HG03108 (cell line): Measurements from ENCODE around the gene CAMK1D.

ENCODE experiments used
- ATAC-seq: cut with Tn5 transposase; IDR thresholded peaks from one replicate; pipeline ENCODE4 v1.9.1; 2021; ENCODE audit warnings: moderate library complexity; ENCODE audit not compliant: unreplicated experiment

The CAMK1D gene

DNA sequence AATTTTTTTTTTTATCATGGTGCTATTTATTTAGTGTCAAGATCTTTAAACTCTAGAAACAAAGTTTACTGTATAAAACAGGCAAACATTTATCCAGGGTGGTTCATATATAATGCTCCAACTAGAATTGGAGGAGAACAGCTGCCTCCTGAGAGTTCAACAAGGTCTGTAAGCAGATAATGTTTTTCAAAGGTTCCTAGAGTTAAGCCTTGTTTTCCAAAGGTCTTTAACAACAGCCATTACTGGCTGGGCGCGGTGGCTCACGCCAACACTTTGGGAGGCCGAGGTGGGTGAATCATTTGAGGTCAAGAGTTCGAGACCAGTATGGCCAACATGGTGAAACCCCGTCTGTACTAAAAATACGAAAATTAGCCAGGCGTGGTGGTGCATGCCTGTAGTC is 335.4 kb downstream of the CAMK1D start:
- ATAC-seq: no peak

DNA sequence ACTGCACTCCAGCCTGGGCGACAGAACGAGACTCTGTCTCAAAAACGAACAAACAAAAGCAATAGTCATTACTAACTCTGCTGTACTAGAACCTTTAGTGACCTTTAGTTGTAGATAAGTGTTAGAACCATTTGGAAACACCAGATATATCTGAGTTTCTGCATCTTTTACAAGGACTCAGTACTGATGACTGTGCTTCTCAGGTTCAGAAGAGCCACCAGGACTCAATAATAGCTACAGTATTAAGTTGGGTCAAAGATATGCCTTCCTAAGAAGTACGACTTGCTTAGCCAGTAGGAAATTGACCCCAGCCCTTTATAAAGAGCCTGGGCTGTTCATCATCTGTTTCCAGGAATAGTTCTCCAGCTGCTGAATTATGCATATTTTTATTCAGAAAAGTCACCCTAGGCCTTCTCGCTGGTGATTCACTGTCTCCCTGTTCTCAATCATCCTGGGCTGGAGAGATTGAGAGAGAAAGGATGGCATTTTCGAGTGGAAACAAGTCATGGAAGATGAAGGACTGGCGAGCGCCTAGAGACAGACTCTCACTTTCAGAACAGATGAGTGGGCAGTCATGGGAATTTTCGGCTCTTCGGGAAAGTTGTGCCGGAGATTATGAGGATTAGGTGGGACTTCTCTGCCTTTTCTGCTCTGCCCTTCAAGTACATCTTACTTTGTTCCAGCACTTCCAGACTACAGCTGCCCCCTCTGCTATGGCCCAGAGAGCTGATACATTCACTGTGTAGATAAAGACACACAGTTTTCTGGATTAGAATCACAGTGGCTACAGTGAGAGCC is 336.1 kb downstream of the CAMK1D start:
- no peak for ATAC-seq

DNA sequence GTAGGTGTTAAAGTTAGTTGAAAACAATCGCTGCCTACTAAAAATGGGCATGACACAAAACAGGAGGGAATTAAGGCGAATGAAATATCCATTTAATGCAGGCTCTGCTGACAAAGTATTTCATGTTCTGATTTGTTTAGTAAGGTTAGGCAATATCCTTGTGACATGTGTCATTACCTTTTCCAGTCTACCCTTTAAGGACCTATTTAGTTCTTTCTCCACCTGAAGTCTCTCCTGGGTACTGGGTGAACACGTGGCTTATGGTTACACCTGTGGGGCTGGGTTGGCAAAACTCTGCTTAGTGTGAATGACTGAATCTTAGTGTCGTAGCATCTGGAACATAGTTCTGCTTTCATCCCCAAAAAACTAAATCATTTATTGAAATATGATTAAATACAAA is 338.6 kb downstream of the CAMK1D start:
- ATAC-seq: no peak

DNA sequence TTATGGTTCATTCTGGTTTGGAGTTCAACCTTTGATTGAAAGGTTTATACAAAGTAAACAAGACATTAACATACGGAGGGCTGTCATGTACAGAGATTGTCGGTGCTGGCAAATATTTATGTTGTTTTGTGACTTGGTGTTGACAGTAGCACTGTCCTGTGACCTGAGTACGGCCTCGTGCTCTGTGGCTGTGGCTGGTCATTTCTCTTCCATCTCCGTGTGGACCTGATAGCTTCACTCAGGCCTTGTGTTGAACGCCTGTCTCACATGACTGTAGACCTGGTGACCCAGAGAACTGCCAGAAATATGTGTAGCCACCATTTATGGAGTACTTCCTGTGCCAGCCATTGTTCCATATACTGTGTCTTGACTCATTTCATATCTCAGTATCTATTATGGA is 340.5 kb downstream of the CAMK1D start:
- ATAC-seq: no peak

DNA sequence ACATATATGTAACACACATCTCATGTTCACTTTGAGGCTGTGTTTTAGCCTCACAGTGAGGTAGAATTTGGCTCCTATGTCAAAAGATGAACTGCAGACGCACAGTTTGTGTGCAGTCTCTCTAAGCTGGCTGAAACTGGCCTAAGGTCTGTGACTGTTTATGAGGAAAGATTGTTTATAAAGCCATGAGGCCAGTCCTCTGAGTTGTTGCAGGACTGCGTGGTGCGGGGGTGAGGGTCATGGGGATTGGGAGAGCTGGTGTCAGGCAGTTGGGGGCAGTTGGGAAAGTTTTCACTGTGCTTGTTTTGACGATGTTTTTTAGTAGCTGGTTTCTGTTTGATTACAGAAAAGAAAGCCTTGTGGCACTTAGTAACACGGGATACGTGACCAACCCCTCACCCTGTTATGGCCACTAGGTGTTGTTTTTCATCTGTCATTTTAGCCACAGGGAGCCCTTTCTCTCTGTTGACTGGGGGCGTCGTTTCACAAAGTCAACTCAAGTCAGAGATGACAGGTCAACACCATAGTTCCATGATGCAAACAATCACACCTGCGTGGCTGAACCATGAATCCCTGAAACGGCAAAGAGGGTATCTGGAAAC is 341.3 kb downstream of the CAMK1D start:
- no peak for ATAC-seq

DNA sequence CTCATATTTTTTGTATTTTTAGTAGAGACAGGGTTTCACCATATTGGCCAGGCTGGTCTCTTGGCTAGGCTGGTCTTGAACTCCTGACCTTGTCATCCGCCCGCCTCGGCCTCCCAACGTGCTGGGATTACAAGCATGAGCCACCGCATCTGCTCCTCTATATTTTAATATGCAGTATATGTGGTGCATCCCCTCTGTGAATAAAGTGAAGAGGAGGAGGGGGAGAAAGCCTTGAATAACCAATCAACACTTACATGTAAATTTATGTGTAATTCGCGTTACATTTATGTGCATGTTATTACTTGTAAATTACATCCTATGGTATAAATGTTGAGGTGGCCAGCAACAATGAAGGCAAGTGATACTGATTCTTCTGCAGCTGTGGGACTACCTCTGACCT is 342.2 kb downstream of the CAMK1D start:
- ATAC-seq: no peak

DNA sequence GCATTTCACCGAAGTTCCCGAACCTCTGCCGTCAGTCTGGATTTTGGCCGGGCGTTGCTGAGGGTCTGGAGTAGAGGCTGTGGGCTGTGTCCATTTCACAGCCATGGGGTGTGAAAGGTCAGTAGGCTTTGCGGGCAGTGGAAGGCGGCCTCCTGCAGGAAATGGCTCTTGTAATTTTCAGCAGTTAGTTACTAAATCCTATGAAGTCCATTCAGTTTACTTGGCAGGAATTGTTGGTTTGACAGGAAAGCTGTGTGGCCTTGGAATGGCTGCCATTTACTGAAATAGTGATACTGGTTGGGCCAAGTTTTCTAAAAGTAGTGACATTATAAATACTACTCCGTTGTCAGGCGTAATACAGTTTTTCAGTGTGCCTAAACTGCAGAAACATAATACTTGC is 348.4 kb downstream of the CAMK1D start:
- no peak for ATAC-seq

DNA sequence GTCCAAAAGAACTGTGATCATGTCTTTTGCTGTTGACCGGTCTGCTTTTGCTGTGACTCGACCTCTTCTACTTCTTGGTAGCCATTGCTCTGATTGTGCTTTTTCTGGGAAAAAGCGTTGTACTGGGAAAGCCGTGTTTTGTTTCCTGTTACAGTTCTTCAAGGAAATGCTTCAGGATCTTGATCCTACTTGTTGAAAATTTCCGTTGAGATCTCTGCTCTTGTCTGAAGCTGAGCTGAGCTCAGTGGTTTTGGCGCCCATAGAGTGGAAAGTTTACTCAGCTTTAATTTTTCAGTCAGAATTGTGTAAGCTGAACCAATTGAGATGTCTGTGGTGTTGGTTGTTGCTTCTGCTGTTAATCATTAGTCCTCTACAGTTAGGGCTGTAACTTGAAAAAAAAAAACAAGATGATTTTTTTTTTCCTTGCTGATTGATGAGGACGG is 349.9 kb downstream of the CAMK1D start:
- ATAC-seq: no peak

DNA sequence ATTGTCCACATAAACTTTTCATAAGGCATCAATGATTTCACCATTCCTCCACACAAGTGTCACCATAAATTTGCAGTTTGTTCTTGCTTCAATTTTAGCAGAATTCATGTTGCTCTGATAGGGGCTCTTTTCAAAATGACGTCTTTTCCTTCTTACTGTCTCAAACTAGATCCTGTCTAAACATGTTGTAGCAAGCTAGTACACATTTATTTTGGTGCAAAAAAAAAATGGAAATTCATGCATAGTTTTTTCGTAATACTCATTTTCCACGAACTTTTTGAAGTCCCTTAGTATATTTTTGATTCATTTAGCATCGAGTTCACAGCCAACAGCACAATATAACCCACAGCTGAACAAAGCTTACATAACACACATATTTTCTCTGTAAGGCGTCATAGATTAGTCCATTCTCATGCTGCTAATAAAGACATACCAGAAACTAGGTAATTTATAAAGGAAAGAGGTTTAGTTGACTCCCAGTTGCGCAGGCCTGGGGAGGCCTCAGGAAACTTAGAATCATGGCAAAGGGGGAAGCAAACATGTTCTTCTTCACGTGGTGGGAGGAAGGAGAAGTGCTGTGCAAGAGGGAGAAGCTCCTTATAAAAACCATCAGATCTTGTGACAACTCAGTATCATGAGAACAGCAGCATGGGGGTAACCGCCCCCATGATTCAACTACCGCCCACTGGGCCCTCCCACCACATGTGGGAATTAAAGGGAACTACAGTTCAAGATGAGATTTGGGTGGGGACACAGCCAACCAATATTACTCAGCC is 350.6 kb downstream of the CAMK1D start:
- ATAC-seq: no peak

DNA sequence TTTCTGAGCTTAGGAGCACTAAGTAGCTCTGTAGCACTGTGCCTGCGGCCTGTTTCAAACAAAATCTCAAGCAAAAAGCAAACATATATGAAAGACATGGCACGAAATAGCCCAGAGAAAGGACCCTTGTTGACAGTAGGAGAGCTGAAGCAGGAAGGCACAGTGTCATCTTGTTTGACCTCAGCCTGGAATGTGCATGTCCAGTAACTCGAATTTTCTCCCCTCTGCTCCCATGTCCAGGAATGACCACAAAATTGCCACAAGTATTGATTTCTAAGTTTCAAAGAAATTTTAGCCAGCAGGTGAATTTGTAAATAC is 351.2 kb downstream of the CAMK1D start:
- ATAC-seq: no peak

DNA sequence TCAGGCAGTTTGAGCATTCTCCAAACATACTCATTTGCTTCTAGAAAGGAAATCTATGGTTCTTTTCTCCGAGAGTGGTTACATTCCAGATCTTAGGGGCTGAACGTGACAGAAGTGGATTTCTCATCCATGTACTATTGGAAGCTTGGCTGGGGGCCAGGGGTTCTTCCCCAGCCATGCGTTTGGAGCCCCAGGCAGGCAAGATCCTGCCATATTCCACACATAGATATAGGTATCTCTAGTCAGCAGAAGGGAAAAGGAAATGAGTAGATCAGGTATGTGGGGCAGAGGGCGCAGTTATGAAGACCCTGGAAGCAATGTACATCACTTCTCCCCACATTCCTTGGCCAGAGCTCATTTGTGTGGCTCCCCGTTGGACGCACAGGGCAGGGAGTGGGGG is 352.3 kb downstream of the CAMK1D start:
- ATAC-seq: no peak

DNA sequence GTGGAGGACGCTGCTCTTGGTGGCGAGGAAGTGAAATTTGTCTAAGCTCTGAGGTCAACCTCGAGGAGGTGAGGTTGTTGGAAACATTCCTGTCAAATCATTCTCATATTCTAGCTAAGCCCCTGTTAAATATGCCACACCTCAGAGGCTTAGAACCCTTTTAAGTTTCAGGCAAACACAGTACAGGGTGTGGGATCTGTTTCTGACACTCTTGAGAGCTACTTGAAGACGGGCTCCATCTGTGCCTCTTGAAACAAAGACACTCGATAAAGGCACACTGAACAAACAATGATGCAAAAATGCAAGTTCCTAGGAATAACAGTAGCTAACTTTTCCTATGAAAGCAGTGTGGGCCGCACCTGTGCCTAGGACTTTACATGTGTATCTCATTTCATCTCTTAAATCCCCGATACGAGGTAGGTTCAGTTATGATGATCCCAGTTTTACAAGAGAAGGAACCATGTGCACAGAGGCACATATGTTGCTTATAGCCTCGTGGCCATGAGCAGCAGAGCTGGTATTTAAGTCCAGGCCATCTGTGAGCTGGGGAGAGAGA is 352.9 kb downstream of the CAMK1D start:
- ATAC-seq: no peak

DNA sequence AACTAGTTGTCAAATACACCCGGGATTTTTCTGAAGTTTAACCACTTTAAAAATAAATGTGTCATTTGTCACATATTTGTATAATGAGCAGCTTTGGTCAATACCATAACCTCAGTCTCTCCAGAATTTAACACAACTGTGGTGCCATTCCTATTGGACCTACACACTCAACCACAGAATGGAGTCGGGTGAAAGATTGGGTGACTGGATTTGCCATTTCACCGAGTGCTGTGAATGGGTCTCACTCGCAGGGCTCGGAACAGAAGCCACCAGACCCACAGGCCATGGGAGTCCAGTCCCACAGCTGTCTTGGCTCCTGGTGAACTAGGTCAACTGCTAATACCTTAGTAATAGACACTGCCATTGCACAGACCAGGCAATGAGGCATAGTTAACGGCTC is 353.8 kb downstream of the CAMK1D start:
- ATAC-seq: no peak

DNA sequence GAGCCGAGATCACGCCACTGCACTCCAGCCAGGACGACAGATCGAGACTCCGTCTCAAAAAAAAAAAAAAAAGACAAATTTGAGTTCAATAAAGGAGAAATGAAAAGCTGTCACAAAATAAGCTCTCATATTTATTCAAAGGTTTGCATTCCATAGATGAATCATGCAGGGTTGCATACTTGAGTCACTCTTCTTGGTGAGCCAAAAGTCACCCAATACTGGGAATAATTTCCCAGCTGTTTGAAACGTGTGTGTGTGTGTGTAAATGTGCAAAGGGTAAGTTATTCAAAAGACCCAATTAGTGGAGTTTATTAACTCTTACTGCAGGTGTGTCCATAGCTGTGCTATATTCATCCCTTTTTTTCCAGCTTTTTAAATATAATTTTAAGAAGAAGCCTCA is 354.5 kb downstream of the CAMK1D start:
- ATAC-seq: no peak

DNA sequence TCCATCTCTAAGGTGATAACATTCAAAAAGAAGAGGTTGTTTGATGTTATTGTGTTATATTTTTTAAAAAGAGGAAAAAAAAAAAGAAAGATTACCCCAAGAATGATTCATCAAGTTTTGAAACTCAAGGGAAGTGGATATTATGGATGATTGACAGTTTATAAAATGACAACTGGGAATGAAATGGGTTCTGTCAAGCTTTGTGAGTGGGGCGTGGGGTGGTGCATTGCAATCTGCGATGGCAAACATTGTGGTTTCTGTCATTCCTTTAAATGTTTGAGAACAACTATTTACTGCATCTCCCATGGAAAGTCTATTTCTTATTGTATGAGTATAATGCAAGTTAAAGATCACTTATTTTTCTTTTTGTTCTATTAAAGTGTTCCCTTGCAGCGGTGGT is 355.1 kb downstream of the CAMK1D start:
- ATAC-seq: no peak

DNA sequence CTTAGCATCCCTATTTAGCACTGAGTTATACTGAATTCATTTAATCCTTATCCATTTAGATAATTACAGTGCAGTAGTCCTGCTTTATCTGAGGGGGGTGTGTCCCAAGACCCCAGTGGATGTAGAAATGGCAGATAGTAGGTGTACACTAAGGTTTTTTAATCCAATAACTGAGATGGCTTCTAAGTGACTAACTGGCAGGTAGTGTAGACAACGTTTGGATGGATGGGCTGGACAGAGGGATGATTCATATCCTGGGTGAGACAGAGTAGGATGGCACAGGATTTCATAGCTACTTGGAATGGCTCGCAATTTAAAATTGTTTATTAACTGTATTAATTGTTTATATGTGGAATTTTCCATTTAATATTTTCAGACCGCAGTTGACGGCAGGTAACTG is 356.6 kb downstream of the CAMK1D start:
- no peak for ATAC-seq

DNA sequence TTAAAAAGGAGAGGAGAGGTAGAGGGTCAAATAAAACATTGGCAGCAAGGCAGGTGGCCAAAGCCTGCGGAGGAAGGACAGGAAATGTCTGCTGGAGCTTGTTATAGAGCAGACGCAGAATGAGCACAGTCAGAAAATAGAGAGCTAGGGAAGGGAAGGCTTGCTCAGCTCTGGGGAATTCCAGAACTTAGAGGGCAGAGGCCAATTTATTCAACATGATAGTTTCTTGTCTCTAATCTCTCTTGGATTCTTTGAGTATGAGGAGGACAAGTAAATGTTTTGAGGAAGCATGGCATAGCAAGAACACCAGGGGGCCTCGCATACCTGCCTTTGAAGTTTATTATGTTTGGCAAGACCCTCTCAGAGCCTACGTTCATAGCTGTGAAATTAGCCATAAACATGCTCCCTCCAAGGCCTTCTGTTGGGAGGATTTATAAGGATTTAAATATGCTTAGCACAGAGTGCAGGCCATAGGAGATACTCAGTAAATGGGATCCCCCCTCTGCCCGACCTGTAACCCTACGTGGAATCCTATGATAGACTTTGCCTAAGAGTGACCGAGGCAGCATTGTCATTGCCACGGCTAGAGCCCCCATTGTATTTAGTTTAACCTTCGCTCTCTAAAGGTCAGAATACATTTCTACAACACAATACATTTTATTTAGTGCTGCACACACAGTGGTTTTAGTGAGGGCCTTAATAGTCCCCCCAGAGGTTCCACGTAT is 358.3 kb downstream of the CAMK1D start:
- no peak for ATAC-seq

DNA sequence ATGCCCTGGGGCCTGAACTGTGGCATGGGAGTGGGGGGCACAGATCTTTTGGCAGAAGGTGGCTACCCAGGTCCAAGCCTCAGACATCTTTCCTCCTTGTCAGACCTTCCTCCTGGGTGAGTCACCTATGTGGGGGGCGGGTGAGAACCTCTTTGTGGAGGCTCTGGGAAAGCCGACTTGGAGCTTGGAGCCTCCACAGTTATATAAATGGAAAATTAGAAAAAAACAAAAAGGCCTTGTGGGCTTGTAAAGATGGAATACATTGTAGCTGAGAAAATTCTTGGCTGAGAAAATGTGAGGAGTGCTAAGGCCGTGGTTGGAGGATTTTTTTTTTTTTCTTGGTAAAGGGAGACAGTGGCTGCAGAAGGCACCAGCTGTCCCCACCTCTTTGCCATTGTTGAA is 359.7 kb downstream of the CAMK1D start:
- no peak for ATAC-seq

DNA sequence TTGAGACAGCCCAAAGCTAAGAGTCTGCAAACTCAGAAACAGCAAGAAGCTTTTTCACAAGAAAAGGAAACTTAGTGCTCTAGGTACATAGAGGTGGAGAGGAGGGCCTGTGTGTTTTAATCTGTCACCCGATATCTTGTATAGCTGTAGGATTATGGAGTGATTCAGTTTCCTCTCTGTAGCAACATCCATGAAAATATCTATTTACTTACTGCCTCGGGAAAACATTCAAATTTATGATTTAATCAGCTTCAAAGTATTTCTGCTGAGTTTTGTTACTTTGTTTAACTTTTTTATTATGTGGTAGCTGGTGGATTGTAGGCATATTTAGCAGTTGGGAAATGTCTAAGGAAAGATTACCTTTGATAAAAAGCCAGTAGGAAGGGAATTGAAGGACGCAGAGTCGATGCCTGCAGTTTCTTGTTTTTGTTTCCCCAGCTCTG is 360.2 kb downstream of the CAMK1D start:
- ATAC-seq: no peak

DNA sequence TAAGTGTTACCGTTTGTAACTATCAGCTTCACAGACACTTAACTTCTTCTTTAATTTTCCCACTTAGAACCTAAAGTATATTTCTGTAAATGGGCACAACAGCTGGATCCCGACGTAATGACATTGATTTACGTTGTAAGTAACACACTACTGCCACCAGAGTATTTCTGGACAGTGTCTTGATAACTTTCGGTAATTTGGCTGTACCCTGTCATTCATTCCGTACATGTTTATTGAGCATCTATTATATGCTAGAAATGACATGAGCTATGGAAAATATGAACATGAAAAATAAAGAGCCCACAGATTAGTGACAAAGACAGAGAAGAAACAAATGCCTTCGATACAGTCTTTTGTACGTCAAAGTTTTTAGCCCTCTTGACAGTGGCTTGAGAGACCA is 360.8 kb downstream of the CAMK1D start:
- no peak for ATAC-seq
